HCT116 (cell line): Measurements from ENCODE around the gene CCSER1. TPM values are rescaled to one million over a fixed set of nuclear protein-coding genes. Genes with fewer than 3 reads are reported as not detected.

ENCODE experiments used
- ATAC-seq: fragments of 200-7000 bp; cut with Tn5 transposase; 2 replicates; pipeline ENCODE4 v1.9.1; 2020; ENCODE audit warnings: mild to moderate bottlenecking, moderate library complexity
- BruUV-seq: library from RNA; stranded (reverse); fragments of 400-500 nt; replicated peaks from 2 replicates; lab custom pipeline; 2021; lab: Mats Ljungman, UMichigan
- CTCF ChIA-PET: fragments of 300-600 bp; sonication (Branson Sonifier 250); formaldehyde crosslinking; loops from one replicate; lab custom pipeline; 2021; ENCODE audit warnings: antibody characterized with exemption; lab: Charles Lee
- POLR2A ChIA-PET: fragments of 300-600, 350-600 bp; sonication (Branson Sonifier 250); formaldehyde crosslinking; loops from one replicate; lab custom pipeline; 2021; ENCODE audit warnings: antibody characterized with exemption; lab: Charles Lee
- RAD21 ChIA-PET, 2 experiments: fragments of 300-600 bp; sonication (Branson Sonifier 250); formaldehyde crosslinking; loops; one replicate each; lab custom pipeline; 2023; ENCODE audit warnings: low total read pairs in 2 of 2; ENCODE audit not compliant: uncharacterized antibody in 2 of 2, unreplicated experiment in 2 of 2, low non-redundant PET in 1 of 2; lab: Charles Lee
- DNase-seq: peaks from one replicate; pipeline ENCODE4 v3.0.0-alpha.2; 2010; ENCODE audit warnings: low read depth, low spot score
- H2AFZ ChIP-seq: fragments of 200-600 bp; shearing (Covaris generic), sonication (generic); 2 replicates; pipeline ENCODE4 v1.6.1; 2017; ENCODE audit warnings: low read depth, mixed run types, mixed read lengths, antibody characterized with exemption, low read length; ENCODE audit not compliant: poor library complexity, severe bottlenecking
- H3K27ac ChIP-seq: 2 replicates; pipeline ENCODE4 v1.5.1; 2012; ENCODE audit warnings: low read depth, low read length
- H3K27me3 ChIP-seq: fragments of 200-600 bp; sonication (generic); 2 replicates; pipeline ENCODE4 v1.6.1; 2016; ENCODE audit warnings: mixed run types, low read length, mixed read lengths; ENCODE audit not compliant: insufficient read depth
- H3K36me3 ChIP-seq, 2 experiments: fragments of 200-500 bp in 1 of 2; fragments of 200-600 bp in 1 of 2; sonication (Bioruptor generic) in 1 of 2; sonication (generic) in 1 of 2; 2 replicates each; pipeline versions ENCODE4 v1.5.1 to v1.6.1; 2014 to 2016; ENCODE audit warnings: low read length in 2 of 2, inconsistent platforms in 1 of 2, mixed read lengths in 1 of 2, mixed run types in 1 of 2; ENCODE audit not compliant: insufficient read depth in 2 of 2, control insufficient read depth in 1 of 2
- H3K4me1 ChIP-seq, 2 experiments: fragments of 200-600 bp in 1 of 2; sonication (generic) in 1 of 2; 2 replicates each; pipeline versions ENCODE4 v1.5.1 to v1.6.1; 2012 to 2017; ENCODE audit warnings: low read length in 2 of 2, inconsistent platforms in 1 of 2, mild to moderate bottlenecking in 1 of 2, mixed read lengths in 1 of 2, mixed run types in 1 of 2, moderate library complexity in 1 of 2; ENCODE audit not compliant: insufficient read depth in 2 of 2, control insufficient read depth in 1 of 2
- H3K4me2 ChIP-seq: fragments of 200-600 bp; sonication (generic); 2 replicates; pipeline ENCODE4 v1.6.1; 2017; ENCODE audit warnings: mixed run types, low read length, mixed read lengths
- H3K4me3 ChIP-seq, 2 experiments: fragments of 200-600 bp in 1 of 2; sonication (generic) in 1 of 2; replicated peaks in 1 of 2; 2 replicates each; pipeline ENCODE4 v1.5.1; 2011 to 2016; ENCODE audit warnings: low read length in 2 of 2, control low read depth in 1 of 2, low read depth in 1 of 2, mild to moderate bottlenecking in 1 of 2, mixed read lengths in 1 of 2, mixed run types in 1 of 2
- H3K79me2 ChIP-seq: fragments of 200-600 bp; sonication (generic); 2 replicates; pipeline ENCODE4 v1.6.1; 2017; ENCODE audit warnings: mild to moderate bottlenecking, mixed run types, low read length, moderate library complexity, mixed read lengths; ENCODE audit not compliant: insufficient read depth
- H3K9ac ChIP-seq: fragments of 200-600 bp; sonication (generic); 2 replicates; pipeline ENCODE4 v1.6.1; 2016; ENCODE audit warnings: low read length, mixed read lengths
- H3K9me2 ChIP-seq: fragments of 200-600 bp; sonication (generic), shearing (Covaris generic); 2 replicates; pipeline ENCODE4 v1.6.1; 2017; ENCODE audit warnings: mixed run types, mild to moderate bottlenecking, moderate library complexity; ENCODE audit not compliant: insufficient read depth
- H3K9me3 ChIP-seq, 2 experiments: fragments of 200-500 bp in 1 of 2; fragments of 200-600 bp in 1 of 2; sonication (Bioruptor generic) in 1 of 2; sonication (generic) in 1 of 2; 2 replicates each; pipeline ENCODE4 v1.6.1; 2014 to 2017; ENCODE audit warnings: low read length in 2 of 2, mixed read lengths in 2 of 2, inconsistent platforms in 1 of 2, low read depth in 1 of 2, mild to moderate bottlenecking in 1 of 2, mixed run types in 1 of 2, moderate library complexity in 1 of 2; ENCODE audit not compliant: control insufficient read depth in 1 of 2, insufficient read depth in 1 of 2
- H4K20me1 ChIP-seq: fragments of 200-600 bp; sonication (generic), shearing (Covaris generic); 2 replicates; pipeline ENCODE4 v1.6.1; 2017; ENCODE audit warnings: mixed run types, mild to moderate bottlenecking, moderate library complexity; ENCODE audit not compliant: insufficient read depth
- ATF3 ChIP-seq: IDR thresholded peaks from 2 replicates; pipeline ENCODE4 v1.6.1; 2012
- CBX3 ChIP-seq: IDR thresholded peaks from 2 replicates; pipeline ENCODE4 v1.6.1; 2012; ENCODE audit warnings: low read depth
- CTCF ChIP-seq, 3 experiments: fragments of 200-600 bp in 1 of 3; sonication (generic) in 1 of 3; IDR thresholded peaks in 2 of 3; conservative IDR thresholded peaks in 1 of 3; 2 replicates each; pipeline ENCODE4 v1.5.1; 2012 to 2017; ENCODE audit warnings: low read depth in 2 of 3, low read length in 2 of 3, antibody characterized with exemption in 1 of 3, borderline replicate concordance in 1 of 3, control low read depth in 1 of 3, mild to moderate bottlenecking in 1 of 3, mixed read lengths in 1 of 3, mixed run types in 1 of 3, moderate library complexity in 1 of 3; ENCODE audit not compliant: insufficient read depth in 1 of 3
- EZH2 ChIP-seq: fragments of 200-600 bp; sonication (generic); IDR thresholded peaks from 2 replicates; pipeline ENCODE4 v1.6.1; 2017; ENCODE audit warnings: antibody characterized with exemption, mixed run types
- RAD21 ChIP-seq: IDR thresholded peaks from 2 replicates; pipeline ENCODE4 v1.6.1; 2012; ENCODE audit warnings: low read depth, mild to moderate bottlenecking
- REST ChIP-seq: IDR thresholded peaks from 2 replicates; pipeline ENCODE4 v1.6.1; 2012; ENCODE audit warnings: low read depth
- SRF ChIP-seq: IDR thresholded peaks from 2 replicates; pipeline ENCODE4 v1.6.1; 2012; ENCODE audit warnings: low read depth
- TCF7L2 ChIP-seq: IDR thresholded peaks from 2 replicates; pipeline ENCODE4 v1.7.0; 2011; ENCODE audit warnings: borderline replicate concordance, inconsistent platforms; ENCODE audit not compliant: insufficient read depth, insufficient read length; ENCODE audit errors: extremely low read depth
- ZBTB33 ChIP-seq: IDR thresholded peaks from 2 replicates; pipeline ENCODE4 v1.6.1; 2011; ENCODE audit warnings: mild to moderate bottlenecking, low read length, moderate library complexity; ENCODE audit not compliant: insufficient replicate concordance; ENCODE audit errors: extremely low read depth
- intact Hi-C: fragments of 100-400 bp; cut with micrococcal nuclease; formaldehyde crosslinking; loops from 2 replicates; pipeline ENCODE4 v1.10.0; 2022
- total RNA-seq: library from RNA; stranded (reverse); gene quantifications from one replicate; pipeline ENCODE4 v1.2.1, GENCODE V29; 2021; ENCODE audit not compliant: unreplicated experiment

Gene CCSER1
- total RNA-seq, 1 experiment from 2014 or later = 6.7 TPM

GRCh38 chr4:90875791-90876190 is 748.6 kb downstream of the CCSER1 start:
- CTCF ChIA-PET = no interaction called here
- no peaks in the 10 kb centered on the region for H4K20me1 ChIP-seq
- H3K9me3 ChIP-seq = no peaks in the 10 kb centered on the region
- H3K27me3 ChIP-seq = no peaks in the 10 kb centered on the region
- no peak overlapping the region for H3K9ac ChIP-seq
- no peak overlapping the region for H3K27ac ChIP-seq
- intact Hi-C loops = no loop called here
- RAD21 ChIA-PET = no interaction called here
- H3K79me2 ChIP-seq = no peaks in the 10 kb centered on the region
- H3K36me3 ChIP-seq = no peaks in the 10 kb centered on the region
- H3K4me1 ChIP-seq = no peaks in the 10 kb centered on the region
- ATAC-seq (no peak), DNase-seq (no peak)
- H3K4me3 ChIP-seq = no peak overlapping the region
- no peak overlapping the region for H3K4me2 ChIP-seq
- BruUV-seq = no TSS peak
- no peak for TF ChIP-seq RAD21
- no peak for TF ChIP-seq ZBTB33
- TF ChIP-seq CTCF (IDR thresholded peaks at IDR 0.05 in 2 of 3, conservative IDR thresholded peaks at IDR 0.05 in 1 of 3; ENCODE audit: borderline replicate concordance in 1 of 3, insufficient read depth in 1 of 3, low read depth in 2 of 3, low read length in 2 of 3) = no peak
- TF ChIP-seq SRF = no peak
- TF ChIP-seq REST = no peak
- no peak for TF ChIP-seq ATF3
- TF ChIP-seq EZH2 = no peak
- TF ChIP-seq TCF7L2 = no peak
- TF ChIP-seq CBX3 = no peak
- POLR2A ChIA-PET = no interaction called here
- H2AFZ ChIP-seq = no peak overlapping the region
- no peaks in the 10 kb centered on the region for H3K9me2 ChIP-seq
